ENCODE results near the gene PDIA5.

DNA sequence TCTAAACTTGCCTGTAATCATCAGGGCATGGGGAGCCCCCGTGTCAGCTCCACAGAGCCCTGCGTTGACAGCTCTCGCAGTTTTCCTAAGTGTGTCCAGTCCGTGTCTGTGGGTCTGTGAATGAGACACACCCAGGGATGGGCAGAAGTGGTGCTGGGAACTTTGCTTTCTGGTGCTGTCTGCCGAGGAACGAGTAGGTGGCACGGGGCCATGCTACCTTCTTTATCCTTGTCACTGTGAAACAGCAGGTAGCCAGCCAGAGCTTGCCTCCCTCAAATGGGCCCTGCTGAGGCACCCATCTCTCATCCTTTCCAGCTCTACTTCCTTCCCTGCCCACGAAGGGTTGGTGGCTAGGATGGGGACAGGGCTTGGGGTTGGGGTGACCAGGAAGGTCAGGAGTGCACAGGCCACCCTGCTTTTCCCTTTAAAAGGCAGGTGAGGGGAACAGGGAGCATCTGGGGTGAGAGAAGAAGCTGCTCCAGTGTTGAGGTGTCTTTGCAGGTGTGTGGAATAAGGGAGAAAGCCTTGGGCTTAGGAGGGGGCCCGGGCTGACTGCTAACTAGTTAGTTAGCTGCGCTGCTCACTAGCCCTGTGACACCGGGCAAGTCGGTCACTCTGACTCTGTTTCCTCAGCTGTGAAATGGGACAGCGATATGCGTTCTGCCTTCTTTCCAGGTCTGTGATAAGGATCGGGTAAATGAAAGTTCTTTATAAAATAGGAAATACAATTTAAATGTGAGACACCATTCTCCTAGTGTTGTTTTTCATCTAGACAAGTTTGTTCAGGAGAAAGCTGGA lies 27.9 kb downstream of the PDIA5 start:
- no peak for TF ChIP-seq CTCF (IDR thresholded peaks at IDR 0.05; ENCODE audit: low read length)
- no peak for TF ChIP-seq EZH2 (IDR thresholded peaks at IDR 0.05; ENCODE audit: borderline replicate concordance, low read length)
